GM21528 (cell line): ENCODE results near the gene L3MBTL1.

Experiments used
- ATAC-seq: cut with Tn5 transposase; IDR thresholded peaks from one replicate; pipeline ENCODE4 v1.9.1; 2021; ENCODE audit warnings: mild to moderate bottlenecking, moderate library complexity; ENCODE audit not compliant: unreplicated experiment, low FRiP score

The L3MBTL1 gene

DNA sequence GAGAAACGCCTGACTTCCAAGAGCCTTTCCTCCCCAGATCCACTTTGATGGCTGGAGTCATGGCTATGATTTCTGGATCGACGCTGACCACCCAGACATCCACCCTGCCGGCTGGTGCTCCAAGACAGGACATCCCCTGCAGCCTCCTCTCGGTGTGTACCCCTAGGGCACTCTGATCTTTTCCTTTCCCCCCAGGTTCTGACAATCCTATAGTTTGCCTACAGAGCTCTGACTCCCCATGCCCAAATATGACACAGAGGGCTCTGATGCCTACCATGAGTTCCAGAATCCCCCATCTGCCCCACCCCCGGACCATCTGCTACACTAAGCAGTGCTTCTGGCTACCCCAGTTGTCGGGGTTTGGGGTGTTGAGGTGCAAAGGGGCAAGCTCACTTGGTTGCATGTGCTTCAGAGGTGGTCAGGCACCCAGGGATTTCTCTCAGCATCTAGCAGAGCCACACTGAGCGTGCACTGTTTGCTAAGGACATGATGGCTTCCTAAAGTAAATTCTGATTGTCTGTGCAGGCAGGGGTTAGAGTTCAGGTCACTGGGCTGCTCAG lies 27.4 kb downstream of the L3MBTL1 start:
- ATAC-seq: no peak

DNA sequence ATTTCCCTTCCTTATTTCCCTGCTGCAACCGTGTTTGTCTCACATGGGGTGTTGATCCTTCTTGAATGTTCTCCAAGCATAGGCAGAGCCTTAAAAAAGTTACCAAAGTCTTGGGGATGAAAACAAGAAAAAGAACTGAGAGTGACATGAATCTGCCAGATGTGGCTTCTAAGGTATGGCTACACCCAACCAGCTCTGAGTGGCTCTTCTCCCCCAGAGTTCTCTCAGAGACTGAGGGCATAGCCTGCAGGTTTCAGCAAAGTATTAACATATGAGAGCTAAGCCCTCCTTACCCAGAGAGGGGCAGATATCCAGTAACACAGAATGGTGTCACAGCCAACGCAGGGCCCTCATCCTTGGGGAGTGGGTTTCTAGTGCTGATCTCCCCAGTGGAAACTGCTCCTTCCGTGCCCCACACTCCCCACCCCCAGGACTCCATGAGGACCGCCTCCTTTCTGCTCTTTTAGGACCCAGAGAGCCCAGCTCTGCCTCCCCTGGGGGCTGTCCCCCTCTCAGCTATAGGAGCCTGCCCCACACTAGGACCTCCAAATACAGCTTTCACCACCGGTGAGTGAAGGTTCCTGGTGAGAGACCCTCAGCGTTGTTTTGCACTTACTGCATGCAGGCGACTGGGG lies 28.0 kb downstream of the L3MBTL1 start:
- no peak for ATAC-seq

DNA sequence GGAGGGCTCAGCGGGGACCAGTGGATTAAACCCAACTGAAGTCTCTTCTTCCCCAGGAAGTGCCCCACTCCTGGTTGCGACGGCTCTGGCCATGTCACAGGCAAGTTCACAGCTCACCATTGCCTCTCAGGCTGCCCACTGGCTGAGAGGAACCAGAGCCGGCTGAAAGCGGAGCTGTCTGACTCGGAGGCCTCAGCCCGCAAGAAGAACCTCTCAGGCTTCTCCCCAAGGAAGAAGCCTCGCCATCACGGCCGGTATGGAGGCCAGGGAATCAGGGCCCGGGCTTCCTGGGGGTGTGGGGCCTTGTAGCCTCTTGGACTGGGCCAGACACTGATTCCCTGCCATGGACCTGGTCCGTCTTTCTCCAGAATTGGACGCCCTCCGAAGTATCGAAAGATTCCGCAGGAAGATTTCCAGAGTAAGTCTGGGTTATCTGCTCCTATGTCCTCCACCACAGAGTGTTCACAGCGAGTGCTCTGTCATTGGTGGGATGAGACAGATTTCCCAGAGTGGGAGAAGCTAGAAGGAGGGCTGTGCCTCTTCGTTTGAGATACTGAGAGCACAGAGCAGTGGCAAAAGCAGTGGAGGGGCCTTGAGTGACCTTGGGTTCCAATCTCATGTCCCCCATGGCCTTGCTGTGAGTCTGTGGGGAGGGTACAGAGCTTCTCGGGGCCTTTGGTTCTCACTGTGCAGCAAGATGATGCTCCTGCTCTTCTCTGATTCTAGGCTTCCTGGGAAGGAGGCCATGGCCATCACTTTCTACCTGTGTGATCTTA lies 28.7 kb downstream of the L3MBTL1 start:
- ATAC-seq: no peak

DNA sequence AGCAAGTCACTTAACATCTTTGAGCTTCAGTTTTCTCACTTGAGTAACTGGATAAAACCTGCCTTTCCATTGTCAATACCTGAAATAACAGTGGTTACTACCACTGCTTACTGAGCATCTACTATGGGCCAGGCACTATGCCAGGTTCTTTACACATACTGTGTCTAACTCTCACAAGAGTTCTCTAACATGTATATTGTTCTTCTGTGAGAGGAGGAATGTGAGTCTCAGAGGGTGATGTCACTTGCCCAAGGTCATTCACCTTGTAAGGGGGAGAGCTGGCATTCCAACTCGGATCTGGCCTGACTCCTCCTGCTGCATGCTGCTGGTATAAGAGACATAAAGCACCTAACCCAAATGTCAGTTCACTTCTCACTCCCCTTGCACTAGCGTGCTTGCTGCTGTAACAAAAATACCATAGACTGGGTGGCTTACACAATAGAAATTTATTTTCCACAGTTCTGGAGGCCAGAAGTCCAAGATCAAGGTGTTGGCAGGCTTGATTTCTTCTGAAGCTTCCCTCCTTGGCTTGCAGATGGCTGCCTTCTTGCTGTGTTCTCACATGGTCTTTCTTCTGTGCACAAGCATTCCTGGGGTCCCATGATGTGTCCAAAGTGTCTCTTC lies 29.4 kb downstream of the L3MBTL1 start:
- no peak for ATAC-seq

DNA sequence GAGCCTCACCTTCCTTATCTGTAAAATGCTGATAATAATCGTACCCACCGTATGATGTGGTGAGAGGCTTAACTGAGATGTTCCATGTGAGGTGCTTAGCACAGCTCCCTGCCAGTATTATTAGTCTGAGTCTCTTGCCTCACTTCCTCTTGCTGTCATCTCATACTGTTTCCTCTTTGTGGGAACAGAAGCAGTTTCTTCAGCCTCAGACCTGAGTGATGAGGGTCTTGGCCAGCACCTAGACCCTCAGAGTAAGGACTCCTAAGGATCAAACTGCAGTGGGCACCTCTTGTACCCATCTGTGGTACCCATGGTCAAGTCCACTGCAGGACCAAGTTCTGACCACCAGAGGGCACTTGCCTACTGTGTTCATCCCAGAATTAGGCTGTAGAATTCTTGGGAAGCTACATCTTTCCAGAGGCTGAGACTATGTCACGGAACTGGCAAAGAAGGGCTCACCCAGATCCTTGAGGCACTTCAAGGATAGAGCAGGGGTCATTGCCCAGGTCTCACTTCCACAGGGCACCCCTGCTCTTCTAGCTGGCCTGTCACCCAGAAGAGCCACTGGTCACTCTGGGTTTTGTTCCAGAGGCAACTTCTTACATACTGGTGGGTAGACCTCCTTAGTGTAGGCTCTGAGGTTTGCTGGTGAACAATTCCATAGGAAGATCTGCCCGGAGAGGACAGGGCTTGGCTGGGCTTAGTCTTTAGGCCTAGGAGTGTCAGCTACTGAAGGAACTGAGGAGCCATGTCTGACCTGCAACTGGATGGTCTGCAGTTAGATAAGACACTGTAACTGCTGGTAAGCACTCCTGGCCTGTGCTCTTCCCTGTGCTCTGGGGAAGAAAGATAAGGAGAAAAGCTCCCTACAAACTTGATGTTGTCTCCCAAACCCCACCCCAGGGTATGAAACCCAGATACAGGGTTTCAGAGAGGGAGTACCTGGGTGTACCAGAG lies 30.7 kb downstream of the L3MBTL1 start:
- no peak for ATAC-seq

DNA sequence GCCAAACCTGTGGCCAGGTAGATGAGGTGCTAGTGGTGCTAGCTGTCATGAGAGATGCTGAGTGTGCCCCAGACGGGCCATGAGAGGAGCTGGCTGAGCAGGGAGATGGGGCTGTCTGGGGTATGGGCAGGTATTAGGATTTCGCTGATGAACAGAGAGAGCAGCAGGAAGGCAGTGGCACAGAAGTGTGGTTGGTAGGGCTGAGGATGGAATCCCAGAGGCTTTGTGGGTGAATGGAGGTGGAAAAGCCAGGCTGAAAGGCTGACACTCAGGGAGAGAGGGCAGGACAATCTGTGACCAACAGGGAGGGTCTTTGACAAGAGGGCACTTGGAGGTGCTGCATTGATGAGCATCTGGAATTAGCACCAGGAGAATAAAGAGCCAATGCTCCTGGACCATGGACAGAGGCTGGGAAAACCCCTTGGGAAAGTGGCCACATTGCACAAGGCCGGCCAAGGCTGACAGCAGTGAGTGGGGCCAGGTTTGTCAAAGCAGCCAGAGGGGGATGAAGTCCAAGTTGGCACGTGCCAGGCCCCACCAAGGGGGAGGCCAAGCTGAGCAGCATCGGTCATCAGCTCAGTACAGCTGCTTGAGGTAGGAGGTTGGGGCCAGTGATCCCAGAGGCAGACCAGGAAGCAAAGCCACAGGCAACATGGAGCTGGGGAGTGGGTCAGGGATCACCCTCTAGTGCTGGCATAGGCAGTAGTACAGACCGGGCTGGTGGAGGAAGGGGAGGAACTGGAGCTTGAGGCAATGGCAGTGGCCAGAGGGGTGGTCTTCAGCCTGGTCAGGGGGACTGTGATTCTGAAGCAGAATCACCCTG lies 31.6 kb downstream of the L3MBTL1 start:
- no peak for ATAC-seq

DNA sequence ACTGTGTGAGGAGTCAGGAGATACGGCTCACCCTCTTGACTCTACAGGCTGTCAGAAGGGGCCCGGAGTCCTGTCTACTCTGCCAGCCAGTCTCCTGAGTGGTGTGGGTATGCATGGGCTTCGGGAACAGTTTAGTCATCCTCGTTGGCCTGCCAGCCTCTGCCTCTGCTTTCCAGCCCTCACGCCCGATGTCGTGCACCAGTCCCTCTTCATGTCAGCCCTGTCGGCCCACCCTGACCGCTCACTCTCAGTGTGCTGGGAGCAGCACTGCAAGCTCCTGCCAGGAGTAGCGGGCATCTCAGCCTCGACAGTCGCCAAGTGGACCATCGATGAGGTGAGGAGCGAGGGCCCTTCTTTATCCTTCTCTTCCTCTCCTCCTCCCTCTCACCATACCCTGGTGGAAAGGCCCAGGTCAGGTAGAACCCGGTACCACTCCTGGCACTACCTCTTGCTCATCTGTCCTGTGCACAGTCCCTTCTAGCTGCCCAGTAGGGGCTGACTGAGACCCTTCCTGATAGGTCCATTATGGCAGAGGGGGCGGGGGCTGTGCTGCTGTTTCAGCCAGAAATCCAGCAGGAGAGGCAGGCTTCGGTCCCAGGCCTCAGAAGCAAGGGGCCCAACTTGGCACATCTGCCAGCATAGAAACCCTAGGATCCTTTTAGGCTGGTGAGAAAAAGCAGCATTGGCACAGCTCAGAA lies 32.6 kb downstream of the L3MBTL1 start:
- ATAC-seq: no peak

DNA sequence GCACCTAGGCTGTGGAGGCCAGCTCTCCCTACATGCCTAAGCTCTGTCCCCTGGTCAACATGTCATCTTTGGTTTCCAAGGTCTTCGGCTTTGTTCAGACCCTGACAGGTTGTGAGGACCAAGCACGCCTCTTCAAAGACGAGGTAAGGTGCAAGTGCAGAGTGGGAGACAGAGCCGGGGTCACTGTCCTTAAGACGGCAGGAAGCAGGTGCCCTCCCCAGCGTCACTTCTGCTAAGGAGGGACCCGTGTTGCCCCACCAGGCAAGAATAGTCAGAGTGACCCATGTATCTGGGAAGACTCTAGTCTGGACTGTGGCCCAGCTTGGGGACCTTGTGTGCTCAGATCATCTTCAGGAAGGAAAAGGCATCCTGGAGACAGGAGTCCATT lies 33.2 kb downstream of the L3MBTL1 start:
- no peak for ATAC-seq

DNA sequence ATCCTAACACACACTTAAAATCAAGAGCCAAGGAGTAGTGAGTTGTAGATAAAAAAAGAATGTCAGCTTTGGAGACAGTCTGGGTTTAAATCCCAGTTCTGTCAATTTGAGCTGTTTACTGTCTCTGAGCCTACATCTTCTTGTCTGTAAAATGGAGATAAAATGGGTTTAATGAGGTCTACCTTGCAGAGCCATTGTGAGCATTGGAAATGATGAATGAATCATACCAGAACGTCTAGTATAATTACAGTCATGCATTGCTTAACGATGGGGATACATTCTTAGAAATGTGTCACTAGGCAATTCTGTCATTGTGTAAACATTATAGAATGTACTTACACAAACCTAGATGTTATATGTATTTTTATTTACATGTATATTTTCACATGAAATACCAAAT lies 33.7 kb downstream of the L3MBTL1 start:
- no peak for ATAC-seq

DNA sequence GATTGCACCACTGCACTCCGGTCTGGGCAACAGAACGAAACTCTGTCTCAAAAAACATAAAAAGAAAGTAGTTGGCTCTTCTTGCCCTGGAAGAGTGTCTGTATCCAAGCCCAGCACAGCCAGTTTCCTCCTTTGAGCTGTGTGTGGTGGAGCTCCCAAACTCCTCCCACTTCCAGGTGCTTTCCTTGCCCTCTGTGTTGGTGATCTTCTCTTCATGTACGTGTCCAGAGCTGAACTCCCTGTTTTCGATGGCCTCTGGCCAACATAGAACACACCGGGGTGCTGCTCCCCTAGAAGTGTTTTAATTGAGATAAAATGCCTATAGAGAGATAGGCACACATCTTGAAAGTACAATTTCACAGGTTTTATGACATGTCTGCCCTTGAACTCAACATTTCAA lies 34.7 kb downstream of the L3MBTL1 start:
- ATAC-seq: no peak

DNA sequence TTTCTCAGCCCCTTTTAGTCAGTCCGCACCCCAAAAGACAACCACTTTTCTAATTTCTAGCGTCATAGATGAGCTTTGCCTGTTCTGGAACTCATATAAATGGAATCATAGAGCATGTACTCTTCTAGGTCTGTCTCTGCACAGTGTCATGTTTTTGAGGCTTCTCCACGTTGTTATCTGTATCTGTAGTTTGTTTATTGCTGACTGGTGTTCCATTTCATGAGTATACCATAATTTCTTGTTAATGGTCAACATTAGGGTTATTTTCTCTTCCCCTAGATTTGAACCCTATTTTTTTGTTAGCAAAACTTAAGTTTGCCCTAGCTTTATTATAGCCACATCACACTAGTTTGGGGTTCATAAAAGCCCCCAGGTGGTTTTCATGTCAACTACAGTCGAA lies 35.2 kb downstream of the L3MBTL1 start:
- no peak for ATAC-seq

DNA sequence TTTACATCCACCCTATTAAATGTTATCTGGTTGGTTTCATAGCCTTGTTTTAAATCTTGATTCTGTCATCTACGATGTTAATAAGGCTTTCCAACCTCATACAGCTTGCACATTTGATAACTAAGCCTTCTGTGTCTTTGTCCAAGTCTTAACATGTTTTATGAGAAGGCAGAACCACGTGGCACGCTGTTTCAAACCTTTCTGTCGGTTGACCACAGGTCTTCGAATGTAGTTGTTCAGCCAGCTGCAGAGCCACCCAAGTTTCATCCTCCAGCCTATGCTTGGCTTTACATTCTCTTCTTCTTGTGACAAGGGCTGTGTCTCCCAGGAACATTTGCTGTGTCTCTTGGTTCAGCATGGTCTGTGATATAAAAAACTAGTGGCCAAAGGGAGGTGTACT lies 35.6 kb downstream of the L3MBTL1 start:
- ATAC-seq: no peak

DNA sequence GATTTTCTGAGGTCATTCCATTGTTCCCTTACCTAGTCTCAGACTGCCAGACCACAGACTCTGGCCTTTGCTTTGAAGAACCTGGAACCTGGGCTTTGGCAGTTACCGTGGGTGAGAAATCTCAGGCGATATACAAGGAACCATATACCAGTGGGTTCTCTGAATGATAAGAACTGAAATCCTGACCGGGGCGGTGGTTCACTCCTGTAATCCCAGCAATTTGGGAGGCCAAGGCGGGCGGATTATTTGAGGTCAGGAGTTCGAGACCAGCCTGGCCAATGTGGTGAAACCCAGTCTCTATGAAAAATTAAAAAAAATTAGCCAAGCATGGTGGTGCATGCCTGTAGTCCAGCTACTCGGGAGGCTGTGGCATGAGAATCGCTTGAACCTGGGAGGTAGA lies 37.0 kb downstream of the L3MBTL1 start:
- no peak for ATAC-seq

DNA sequence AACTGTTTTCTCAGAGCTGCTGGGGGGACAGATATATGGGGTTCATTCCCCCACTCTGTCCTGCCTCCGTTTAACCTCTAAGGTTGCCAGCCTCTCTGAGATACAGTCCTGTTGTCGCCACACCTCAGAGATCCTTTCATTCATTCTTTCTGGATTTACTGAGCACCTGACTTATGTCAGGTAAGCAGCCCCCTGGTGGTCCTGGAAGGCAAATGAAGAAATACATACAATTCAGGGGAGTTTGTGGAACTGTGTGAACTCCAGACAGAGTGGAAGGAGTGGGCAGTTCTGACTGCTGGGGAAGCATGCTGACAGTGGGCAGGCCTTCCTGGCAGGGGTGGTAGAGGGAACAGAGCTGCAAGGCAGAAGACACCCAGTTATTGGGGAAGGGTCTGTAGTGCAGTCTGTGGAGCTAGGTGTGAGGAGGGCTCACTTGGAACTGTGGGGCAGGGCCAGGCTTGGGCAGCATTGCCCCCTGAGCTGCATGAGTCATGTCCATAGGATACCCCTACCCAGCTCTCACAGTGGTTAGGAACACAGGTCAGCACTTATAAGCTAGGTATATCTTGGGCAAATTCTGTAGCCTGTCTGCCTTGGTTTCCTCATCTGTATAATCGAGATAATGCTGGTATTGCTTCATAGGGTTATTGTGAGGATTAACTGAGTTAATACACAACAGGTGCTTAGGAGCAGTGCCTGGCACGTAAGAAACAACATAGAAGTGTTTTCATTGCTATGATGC lies 38.5 kb downstream of the L3MBTL1 start:
- ATAC-seq: no peak

DNA sequence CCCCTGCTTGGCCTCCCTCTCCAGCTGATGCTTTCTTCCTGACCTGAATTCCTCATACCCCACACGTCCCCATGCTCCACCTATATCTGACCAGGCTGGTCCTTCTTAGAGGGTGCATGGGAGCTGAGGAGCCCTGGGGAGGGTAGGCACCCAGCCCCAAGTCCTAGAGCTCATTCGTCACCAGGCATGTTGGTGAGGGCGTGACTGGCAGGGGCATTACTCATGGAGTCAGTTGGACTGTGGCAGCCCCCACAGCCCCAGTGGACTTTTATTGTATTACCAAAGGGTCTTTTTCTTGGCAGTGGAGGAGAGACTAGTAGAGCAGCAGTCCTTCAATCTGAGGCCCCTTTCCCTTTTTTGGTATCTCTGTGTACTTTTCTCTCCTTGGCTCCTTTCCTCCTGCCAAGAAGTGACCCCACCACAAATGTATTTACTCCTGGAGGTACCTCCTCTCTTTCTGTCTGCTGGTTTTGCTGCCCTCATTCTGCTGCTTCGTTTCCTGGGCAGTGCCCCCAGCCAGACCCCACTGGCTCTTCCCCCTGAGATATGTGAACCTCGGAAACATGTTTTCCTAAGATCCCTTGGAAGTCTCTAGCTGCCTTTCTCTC lies 40.9 kb downstream of the L3MBTL1 start:
- no peak for ATAC-seq

DNA sequence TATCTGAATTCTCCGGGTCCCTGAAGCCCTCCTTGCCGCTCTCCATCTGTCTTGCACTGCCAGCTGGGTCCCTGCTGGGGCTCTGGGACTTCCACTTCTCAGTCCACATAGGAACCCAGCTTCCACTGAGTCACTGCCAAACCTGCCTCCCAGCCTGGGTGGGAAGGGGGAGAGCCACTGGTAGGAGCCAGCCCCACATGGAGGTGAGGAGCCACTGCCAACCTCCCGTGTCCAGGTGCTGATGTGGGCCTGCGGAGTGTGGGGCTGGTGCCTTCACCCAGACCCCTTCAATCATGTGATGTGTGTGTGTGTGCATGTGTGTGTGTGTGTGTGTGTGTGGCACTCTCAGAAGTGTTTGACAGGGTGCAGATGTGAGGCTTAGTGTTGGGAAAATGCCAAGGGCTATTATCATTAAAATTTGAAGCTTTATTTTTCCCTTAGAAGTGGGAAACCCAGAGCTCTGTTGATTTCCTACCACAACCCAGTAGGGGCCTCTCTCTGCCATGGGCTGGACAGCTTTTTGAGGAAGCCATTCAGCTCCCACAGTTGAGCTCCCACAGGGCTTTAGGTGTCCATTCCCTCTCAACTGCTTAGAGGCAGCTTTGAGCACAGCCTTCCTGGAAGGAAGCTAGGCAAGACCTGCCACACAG lies 42.0 kb downstream of the L3MBTL1 start:
- ATAC-seq: no peak

DNA sequence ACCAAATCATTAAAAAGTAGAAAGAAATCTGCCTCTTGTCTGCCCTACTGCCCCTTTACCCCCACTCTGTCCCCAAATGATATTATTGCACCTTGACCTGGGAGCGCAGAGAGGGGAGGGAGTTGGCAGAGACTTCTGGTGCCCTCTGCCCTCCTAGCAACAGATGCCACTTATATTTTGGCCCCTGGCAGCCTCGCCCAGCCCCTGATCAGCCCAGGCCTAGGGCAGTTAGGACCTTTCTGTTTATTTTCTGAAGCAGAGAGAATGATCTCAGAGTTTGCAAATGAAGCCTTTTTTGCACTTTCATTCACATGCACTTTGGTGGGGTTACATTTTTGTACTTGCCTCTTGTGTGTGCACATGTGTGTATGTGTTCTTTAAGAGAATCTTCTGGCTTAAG lies 43.0 kb downstream of the L3MBTL1 start:
- ATAC-seq: no peak
